ENCODE results near the gene MRPL18. TPM values are rescaled to one million over a fixed set of nuclear protein-coding genes. Genes with fewer than 3 reads are reported as not detected.

The MRPL18 gene
- total and polyA plus RNA-seq, 2 of the 8 experiments (the other 6 are each of a cell fraction or from before 2014, with no cell fraction given): 58.7 to 79.8 TPM

DNA sequence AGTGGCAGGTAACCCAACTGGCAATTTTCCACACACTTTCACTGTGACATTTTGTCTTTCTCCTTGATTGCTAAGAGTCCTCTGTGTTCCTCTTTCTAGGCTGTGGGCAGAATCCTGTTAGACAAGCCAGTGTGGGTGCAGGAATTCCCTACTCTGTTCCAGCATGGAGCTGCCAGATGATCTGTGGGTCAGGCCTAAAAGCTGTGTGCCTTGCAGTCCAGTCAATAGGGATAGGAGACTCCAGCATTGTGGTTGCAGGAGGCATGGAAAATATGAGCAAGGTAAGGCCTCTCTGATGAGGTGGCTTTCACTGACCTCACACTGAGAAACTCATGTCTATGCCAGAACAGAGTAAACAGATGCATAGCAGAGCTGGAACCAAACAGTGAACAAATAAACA lies 23.4 kb upstream of the MRPL18 start:
- no peak overlapping the region for H2BK5ac ChIP-seq (ENCODE audit: low read depth, low read length)
- peaks cover 0 to 6% (median 5%) of the 10 kb centered on the region in 4 experiments; a peak in 2 of 7 replicates for H3K4me1 ChIP-seq (replicated peaks in 1 of 4; ENCODE audit: control insufficient read depth in 3 of 4, insufficient read depth in 4 of 4, low read length in 3 of 4)
- peaks cover 10% of the 10 kb centered on the region; the same call in 1 of the 2 replicates for H3K79me1 ChIP-seq (ENCODE audit: low read depth, low read length)
- H3K4me3 ChIP-seq (ENCODE audit: extremely low read depth in 1 of 4, insufficient read depth in 2 of 4, low read depth in 3 of 4, low read length in 4 of 4): no peak overlapping the region
- H3K4me2 ChIP-seq (ENCODE audit: insufficient read depth in 1 of 2, low read depth in 2 of 2, low read length in 2 of 2): no peak overlapping the region
- H3K4ac ChIP-seq (replicated peaks; ENCODE audit: insufficient read length, low read depth, low read length): no peak overlapping the region
- no peak overlapping the region for H3K18ac ChIP-seq (ENCODE audit: extremely low read depth, low read length)
- no peaks in the 10 kb centered on the region for H3K27me3 ChIP-seq (replicated peaks in 1 of 4; ENCODE audit: control insufficient read depth in 3 of 4, extremely low read depth in 1 of 4, insufficient read depth in 3 of 4, low read length in 3 of 4)
- ChIA-PET POLR2A (ENCODE audit: partially characterized antibody) (interaction anchor here (0.7 to 1.6 kb wide), 6 partner anchors 10 to 40 kb away, joined by 3 to 4 read pairs (median 3); partner anchors contain the start of gene WTAP), CTCF (ENCODE audit: partially characterized antibody) (no interaction called here)
- H2AK5ac ChIP-seq (ENCODE audit: low read depth, low read length): no peak overlapping the region
- FAIRE-seq (no peak), DNase-seq (ENCODE audit: low read depth in 1 of 2, low spot score in 2 of 2) (no peak)
- H3K9ac ChIP-seq (replicated peaks in 1 of 4; ENCODE audit: extremely low read depth in 1 of 4, low read depth in 3 of 4, low read length in 3 of 4): no peak overlapping the region
- H2AFZ ChIP-seq (ENCODE audit: low read length): no peak overlapping the region
- H3K23me2 ChIP-seq (ENCODE audit: low read depth, low read length): peaks cover 6% of the 10 kb centered on the region
- H3K27ac ChIP-seq (ENCODE audit: low read depth, low read length): no peak overlapping the region
- H4K8ac ChIP-seq (ENCODE audit: extremely low read depth, insufficient read depth, low read length): no peak overlapping the region
- peaks cover 16 to 81% (median 58%) of the 10 kb centered on the region in 4 experiments for H3K36me3 ChIP-seq (ENCODE audit: control insufficient read depth in 2 of 4, insufficient read depth in 4 of 4, low read length in 3 of 4)
- peaks cover 0 to 6% of the 10 kb centered on the region in 2 experiments for H4K20me1 ChIP-seq (replicated peaks in 1 of 2; ENCODE audit: control insufficient read depth in 1 of 2, insufficient read depth in 2 of 2, low read length in 2 of 2)
- H3K14ac ChIP-seq (ENCODE audit: insufficient read length): no peak overlapping the region
- H3K79me2 ChIP-seq (ENCODE audit: control insufficient read depth in 1 of 2, insufficient read depth in 2 of 2, low read length in 2 of 2): peaks cover 0 to 15% of the 10 kb centered on the region in 2 experiments; a peak in 2 of 4 replicates
- no peak overlapping the region for H3K23ac ChIP-seq (ENCODE audit: insufficient read length)
- no peak overlapping the region for H3K56ac ChIP-seq (replicated peaks; ENCODE audit: insufficient read length, low read depth, low read length)
- H2BK15ac ChIP-seq (ENCODE audit: low read length): no peak overlapping the region
- H3K9me3 ChIP-seq (ENCODE audit: insufficient read depth in 2 of 2, low read depth in 1 of 2, low read length in 1 of 2): no peaks in the 10 kb centered on the region
- H2BK20ac ChIP-seq (ENCODE audit: low read length): no peak overlapping the region
- no peak for TF ChIP-seq POLR2AphosphoS5 (IDR thresholded peaks at IDR 0.05; ENCODE audit: low read depth, low read length)
- no peak for TF ChIP-seq RNF2 (IDR thresholded peaks at IDR 0.05; ENCODE audit: borderline replicate concordance, low read depth, low read length, missing control alignments, poor library complexity, severe bottlenecking)
- TF ChIP-seq FOSL1 (IDR thresholded peaks at IDR 0.05; ENCODE audit: insufficient read depth, low read depth, low read length): no peak
- no peak for TF ChIP-seq POU5F1 (IDR thresholded peaks at IDR 0.05; ENCODE audit: low read depth, low read length)
- TF ChIP-seq SP4 (IDR thresholded peaks at IDR 0.05; ENCODE audit: low read length): no peak
- no peak for TF ChIP-seq SRF (IDR thresholded peaks at IDR 0.05; ENCODE audit: low read depth, low read length)
- no peak for TF ChIP-seq TAF1 (IDR thresholded peaks at IDR 0.05; ENCODE audit: low read depth, low read length)
- no peak for TF ChIP-seq TAF7 (optimal IDR thresholded peaks at IDR 0.05; ENCODE audit: borderline replicate concordance, low read depth, low read length)
- no peak for TF ChIP-seq BACH1 (IDR thresholded peaks at IDR 0.05; ENCODE audit: low read length)
- H4K91ac ChIP-seq (replicated peaks; ENCODE audit: insufficient read length, low read length): no peak overlapping the region
- no peak overlapping the region for H2BK12ac ChIP-seq (ENCODE audit: low read depth, low read length)
- H4K5ac ChIP-seq (ENCODE audit: insufficient read length, low read depth, low read length): no peak overlapping the region
- no peak overlapping the region for H2BK120ac ChIP-seq (replicated peaks; ENCODE audit: low read depth, low read length)

All from H1 (cell line).